Measurements from ENCODE around the gene PDGFRB.

- TF ChIP-seq CTCF (IDR thresholded peaks at IDR 0.05; ENCODE audit: insufficient read depth, low read length, poor library complexity, severe bottlenecking) = no peak
- TF ChIP-seq EZH2phosphoT487 (conservative IDR thresholded peaks at IDR 0.05; ENCODE audit: low read length) = no peak
These were observed 12.0 kb downstream of the PDGFRB start for GRCh38 chr5:150143350-150144245.

Data from SU-DHL-6 (cell line).